ENCODE measurements around the gene NACC2. TPM values are rescaled to one million over a fixed set of nuclear protein-coding genes. Genes with fewer than 3 reads are reported as not detected.

The NACC2 gene
- total and polyA plus RNA-seq, 4 donors = 22.9 to 53.4 (median 32.1) TPM

DNA sequence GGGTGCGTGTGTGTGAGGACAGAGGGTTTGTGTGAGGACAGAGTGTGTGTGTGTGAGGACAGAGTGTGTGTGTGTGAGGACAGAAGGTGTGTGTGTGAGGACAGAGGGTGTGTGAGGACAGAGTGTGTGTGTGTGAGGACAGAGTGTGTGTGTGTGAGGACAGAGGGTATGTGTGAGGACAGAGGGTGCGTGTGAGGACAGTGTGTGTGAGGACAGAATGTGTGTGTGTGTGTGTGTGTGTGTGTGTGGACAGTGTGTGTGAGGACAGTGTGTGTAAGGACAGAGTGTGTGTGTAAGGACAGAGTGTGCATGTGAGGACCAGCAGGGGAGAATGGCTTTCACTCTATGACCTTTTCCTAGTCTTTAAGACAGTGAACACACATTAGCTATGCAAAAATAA, 70.8 kb downstream of the NACC2 start:
- Histone ChIP-seq H3K4me3 (ENCODE audit: low read depth, low read length) (no peak overlapping the region), H3K36me3 (ENCODE audit: control insufficient read depth, insufficient read depth, low read length) (peaks cover 42% of the 10 kb centered on the region), H3K27ac (ENCODE audit: low read depth, low read length) (no peak overlapping the region), H3K4me1 (ENCODE audit: control insufficient read depth, insufficient read depth, low read length) (peaks cover 17% of the 10 kb centered on the region), H3K9me3 (ENCODE audit: control insufficient read depth, insufficient read depth, low read length) (no peaks in the 10 kb centered on the region), H3K27me3 (ENCODE audit: control insufficient read depth, insufficient read depth, low read length) (no peaks in the 10 kb centered on the region)
- WGBS (ENCODE audit: insufficient coverage) = 83% methylated on average over 2 of the region's 2 CpGs
- DNase-seq (ENCODE audit: low read depth in 4 of 6, low spot score in 6 of 6) = no peak

GRCh38 chr9:136023410-136024225, 71.5 kb downstream of the NACC2 start:
- Histone ChIP-seq H3K4me1 (ENCODE audit: control insufficient read depth, insufficient read depth, low read length) (peaks cover 23% of the 10 kb centered on the region), H3K9me3 (ENCODE audit: control insufficient read depth, insufficient read depth, low read length) (no peaks in the 10 kb centered on the region), H3K27me3 (ENCODE audit: control insufficient read depth, insufficient read depth, low read length) (no peaks in the 10 kb centered on the region), H3K4me3 (ENCODE audit: low read depth, low read length) (no peak overlapping the region), H3K27ac (ENCODE audit: low read depth, low read length) (no peak overlapping the region), H3K36me3 (ENCODE audit: control insufficient read depth, insufficient read depth, low read length) (peaks cover 40% of the 10 kb centered on the region)
- DNase-seq (ENCODE audit: low read depth in 4 of 6, low spot score in 6 of 6) = no peak
- 73% methylated on average over 7 of the region's 16 CpGs for WGBS (ENCODE audit: insufficient coverage)

DNA sequence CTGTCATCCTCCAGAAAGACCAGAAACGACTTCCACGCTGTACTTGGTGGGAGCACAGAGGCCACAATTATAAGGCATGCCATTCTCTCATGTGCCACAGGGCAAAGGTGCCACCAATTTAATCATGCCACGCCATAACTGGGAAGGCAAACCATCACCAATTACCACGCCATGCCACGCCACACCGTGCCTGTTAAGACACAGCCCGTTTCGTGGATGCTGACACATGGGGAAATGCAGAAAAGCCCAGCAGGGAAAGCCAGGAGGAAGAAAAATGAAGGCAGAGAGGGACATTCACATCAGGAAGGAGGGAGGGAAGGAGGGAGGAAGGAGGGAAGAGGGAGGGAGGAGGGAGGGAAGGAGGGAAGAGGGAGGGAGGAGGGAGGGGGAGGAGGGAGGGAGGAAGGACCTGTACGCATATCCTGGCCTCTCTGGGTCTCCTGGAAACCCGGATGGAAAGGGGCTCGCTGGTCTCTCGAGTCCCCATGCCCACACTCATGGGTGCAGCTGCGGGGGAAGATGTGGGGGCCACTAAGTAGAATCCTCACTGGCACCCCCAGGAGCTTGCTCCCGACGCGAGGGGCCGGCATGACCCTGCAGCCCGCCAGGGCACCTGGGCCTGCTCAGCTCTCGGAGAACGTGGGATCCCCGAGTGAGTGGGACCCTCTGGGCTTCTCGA, 72.2 kb downstream of the NACC2 start:
- H3K27ac ChIP-seq (ENCODE audit: low read depth, low read length) = no peak overlapping the region
- 94% methylated on average over 16 of the region's 22 CpGs for WGBS (ENCODE audit: insufficient coverage)
- peaks cover 25% of the 10 kb centered on the region for H3K4me1 ChIP-seq (ENCODE audit: control insufficient read depth, insufficient read depth, low read length)
- H3K4me3 ChIP-seq (ENCODE audit: low read depth, low read length) = no peak overlapping the region
- H3K27me3 ChIP-seq (ENCODE audit: control insufficient read depth, insufficient read depth, low read length) = no peaks in the 10 kb centered on the region
- DNase-seq (ENCODE audit: low read depth in 4 of 6, low spot score in 6 of 6) = no peak
- peaks cover 44% of the 10 kb centered on the region for H3K36me3 ChIP-seq (ENCODE audit: control insufficient read depth, insufficient read depth, low read length)
- H3K9me3 ChIP-seq (ENCODE audit: control insufficient read depth, insufficient read depth, low read length) = no peaks in the 10 kb centered on the region

- Histone ChIP-seq H3K9me3 (ENCODE audit: control insufficient read depth, insufficient read depth, low read length) (no peaks in the 10 kb centered on the region), H3K4me1 (ENCODE audit: control insufficient read depth, insufficient read depth, low read length) (peaks cover 30% of the 10 kb centered on the region), H3K27ac (ENCODE audit: low read depth, low read length) (no peak overlapping the region), H3K4me3 (ENCODE audit: low read depth, low read length) (no peak overlapping the region), H3K36me3 (ENCODE audit: control insufficient read depth, insufficient read depth, low read length) (peaks cover 52% of the 10 kb centered on the region), H3K27me3 (ENCODE audit: control insufficient read depth, insufficient read depth, low read length) (no peaks in the 10 kb centered on the region)
- WGBS (ENCODE audit: insufficient coverage) = 90% methylated on average over 18 of the region's 19 CpGs
- DNase-seq (ENCODE audit: low read depth in 4 of 6, low spot score in 6 of 6) = no peak
These were observed 73.0 kb downstream of the NACC2 start for GRCh38 chr9:136021872-136022681.

DNA sequence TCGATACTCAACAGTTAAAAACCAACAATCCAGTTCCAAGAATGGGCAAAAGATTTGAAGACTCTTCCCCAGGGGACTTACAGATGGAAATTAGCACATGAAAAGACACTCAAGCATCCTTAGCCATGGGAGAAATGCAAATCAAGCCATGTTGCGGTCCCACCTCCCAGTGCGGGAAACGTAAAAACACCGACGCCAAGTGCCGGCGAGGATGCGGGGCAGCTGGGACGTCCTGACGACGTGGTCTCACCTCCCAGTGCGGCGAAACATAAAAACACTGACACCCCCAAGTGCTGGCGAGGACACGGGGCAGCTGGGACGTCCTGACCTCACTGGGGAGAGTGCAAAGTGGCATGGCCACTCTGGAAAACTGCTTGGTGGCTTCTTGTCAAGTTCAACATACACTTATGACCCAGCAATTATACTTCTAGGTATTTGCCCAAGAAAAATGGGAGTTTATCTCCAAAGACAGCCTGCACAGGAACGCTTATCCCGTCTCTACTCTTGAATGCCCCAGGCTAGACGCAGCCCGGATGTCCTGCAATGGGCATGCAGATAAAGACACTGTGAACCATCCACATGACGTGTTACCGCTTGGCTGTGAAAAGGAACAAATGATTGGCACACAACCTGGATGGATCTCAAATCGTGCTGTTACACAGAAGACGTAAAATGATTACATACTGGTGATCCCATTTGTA, 73.8 kb downstream of the NACC2 start:
- Histone ChIP-seq H3K9me3 (ENCODE audit: control insufficient read depth, insufficient read depth, low read length) (no peaks in the 10 kb centered on the region), H3K27me3 (ENCODE audit: control insufficient read depth, insufficient read depth, low read length) (no peaks in the 10 kb centered on the region), H3K4me3 (ENCODE audit: low read depth, low read length) (no peak overlapping the region), H3K27ac (ENCODE audit: low read depth, low read length) (no peak overlapping the region), H3K4me1 (ENCODE audit: control insufficient read depth, insufficient read depth, low read length) (peaks cover 30% of the 10 kb centered on the region), H3K36me3 (ENCODE audit: control insufficient read depth, insufficient read depth, low read length) (peaks cover 59% of the 10 kb centered on the region)
- DNase-seq (ENCODE audit: low read depth in 4 of 6, low spot score in 6 of 6) = no peak
- 64% methylated on average over 24 of the region's 25 CpGs for WGBS (ENCODE audit: insufficient coverage)

DNA sequence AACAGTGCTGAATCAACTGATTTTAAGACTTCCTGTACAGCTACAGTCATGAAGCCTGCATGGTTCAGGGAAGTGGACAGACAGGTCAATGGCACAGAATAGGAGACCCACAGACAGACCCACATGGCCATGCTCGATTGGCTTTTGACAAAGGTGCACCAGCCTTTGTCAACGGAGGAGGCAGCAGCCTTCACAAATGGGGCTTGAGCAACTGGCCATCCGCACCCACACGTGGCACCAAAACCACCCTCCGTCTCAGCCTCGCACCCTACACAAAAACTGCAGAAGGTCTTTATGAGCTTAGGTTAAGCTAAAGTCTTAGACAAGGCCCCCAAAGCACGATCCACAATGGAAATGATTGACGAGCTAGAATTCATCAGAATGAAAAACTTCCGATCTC, 74.4 kb downstream of the NACC2 start:
- Histone ChIP-seq H3K27ac (ENCODE audit: low read depth, low read length) (no peak overlapping the region), H3K9me3 (ENCODE audit: control insufficient read depth, insufficient read depth, low read length) (no peaks in the 10 kb centered on the region), H3K4me1 (ENCODE audit: control insufficient read depth, insufficient read depth, low read length) (peaks cover 30% of the 10 kb centered on the region), H3K4me3 (ENCODE audit: low read depth, low read length) (no peak overlapping the region), H3K27me3 (ENCODE audit: control insufficient read depth, insufficient read depth, low read length) (no peaks in the 10 kb centered on the region), H3K36me3 (ENCODE audit: control insufficient read depth, insufficient read depth, low read length) (peaks cover 65% of the 10 kb centered on the region)
- DNase-seq (ENCODE audit: low read depth in 4 of 6, low spot score in 6 of 6) = no peak
- WGBS (ENCODE audit: insufficient coverage) = 44% methylated on average over 3 of the region's 9 CpGs

GRCh38 chr9:136020206-136020605, 74.9 kb downstream of the NACC2 start:
- no peak overlapping the region for H3K4me3 ChIP-seq (ENCODE audit: low read depth, low read length)
- H3K36me3 ChIP-seq (ENCODE audit: control insufficient read depth, insufficient read depth, low read length) = peaks cover 69% of the 10 kb centered on the region
- H3K4me1 ChIP-seq (ENCODE audit: control insufficient read depth, insufficient read depth, low read length) = peaks cover 30% of the 10 kb centered on the region
- H3K9me3 ChIP-seq (ENCODE audit: control insufficient read depth, insufficient read depth, low read length) = no peaks in the 10 kb centered on the region
- no peak overlapping the region for H3K27ac ChIP-seq (ENCODE audit: low read depth, low read length)
- H3K27me3 ChIP-seq (ENCODE audit: control insufficient read depth, insufficient read depth, low read length) = no peaks in the 10 kb centered on the region
- DNase-seq (ENCODE audit: low read depth in 4 of 6, low spot score in 6 of 6) = no peak
- WGBS (ENCODE audit: insufficient coverage) = 96% methylated on average over 8 of the region's 16 CpGs

GRCh38 chr9:136019681-136020060, 75.4 kb downstream of the NACC2 start:
- no peak for DNase-seq (ENCODE audit: low read depth in 4 of 6, low spot score in 6 of 6)
- Histone ChIP-seq H3K4me1 (ENCODE audit: control insufficient read depth, insufficient read depth, low read length) (peaks cover 25% of the 10 kb centered on the region), H3K27me3 (ENCODE audit: control insufficient read depth, insufficient read depth, low read length) (no peaks in the 10 kb centered on the region), H3K36me3 (ENCODE audit: control insufficient read depth, insufficient read depth, low read length) (peaks cover 75% of the 10 kb centered on the region), H3K4me3 (ENCODE audit: low read depth, low read length) (no peak overlapping the region), H3K27ac (ENCODE audit: low read depth, low read length) (no peak overlapping the region), H3K9me3 (ENCODE audit: control insufficient read depth, insufficient read depth, low read length) (no peaks in the 10 kb centered on the region)
- 83% methylated on average over 15 of the region's 19 CpGs for WGBS (ENCODE audit: insufficient coverage)

DNA sequence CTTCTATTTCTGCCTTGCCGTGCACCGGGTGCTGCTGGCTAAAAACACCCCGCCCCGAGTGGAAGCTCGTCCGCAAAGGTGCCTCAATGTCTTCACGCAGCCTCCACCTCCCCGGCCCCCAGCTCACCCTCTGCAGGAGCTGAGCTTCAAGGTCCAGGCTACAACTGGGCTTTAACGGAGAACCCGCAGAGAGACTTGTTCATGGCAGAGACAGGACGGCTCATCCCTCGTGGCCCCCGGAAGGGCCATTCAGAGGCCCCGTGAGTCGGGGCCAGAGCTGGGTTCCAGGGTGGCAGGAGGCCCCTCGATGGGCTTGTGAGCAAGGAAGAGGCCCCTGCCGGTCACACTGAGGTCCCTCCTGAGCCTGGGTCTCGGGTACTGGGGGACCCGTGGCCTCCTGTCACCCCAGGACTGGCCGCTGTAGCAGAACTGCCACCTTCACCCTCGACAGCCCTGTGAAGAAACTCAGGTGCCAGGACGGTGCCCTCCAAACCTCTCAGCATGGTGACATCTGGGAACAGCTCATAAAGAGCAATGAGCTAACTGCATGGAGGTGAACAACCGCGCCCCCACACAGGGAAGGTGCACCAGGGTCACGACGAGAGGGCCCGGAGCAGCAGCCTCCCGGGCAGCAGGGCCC, 75.9 kb downstream of the NACC2 start:
- no peak for DNase-seq (ENCODE audit: low read depth in 4 of 6, low spot score in 6 of 6)
- no peaks in the 10 kb centered on the region for H3K9me3 ChIP-seq (ENCODE audit: control insufficient read depth, insufficient read depth, low read length)
- H3K36me3 ChIP-seq (ENCODE audit: control insufficient read depth, insufficient read depth, low read length) = peaks cover 77% of the 10 kb centered on the region
- 75% methylated on average over 23 of the region's 28 CpGs for WGBS (ENCODE audit: insufficient coverage)
- H3K4me3 ChIP-seq (ENCODE audit: low read depth, low read length) = no peak overlapping the region
- H3K27ac ChIP-seq (ENCODE audit: low read depth, low read length) = no peak overlapping the region
- H3K4me1 ChIP-seq (ENCODE audit: control insufficient read depth, insufficient read depth, low read length) = peaks cover 27% of the 10 kb centered on the region
- no peaks in the 10 kb centered on the region for H3K27me3 ChIP-seq (ENCODE audit: control insufficient read depth, insufficient read depth, low read length)
